Muscle of arm (tissue), 12 donors: Measurements from ENCODE around the gene LRRC52. TPM values are rescaled to one million over a fixed set of nuclear protein-coding genes. Genes with fewer than 3 reads are reported as not detected.
"Not testable (repeated sequence)": the region's sequence is repeated elsewhere in the genome, so short reads cannot be mapped to it uniquely, and the experiment has no call there.

Source experiments
- DNase-seq: peaks from one replicate; pipeline ENCODE4 v3.0.0-alpha.2; 2013
- polyA plus RNA-seq, 12 donors: library from polyadenylated mRNA; unstranded; fragments of 120-200 nt; gene quantifications; one replicate each; pipeline ENCODE4 v1.2.1, GENCODE V29; 2013; ENCODE audit not compliant: insufficient read length in 12 of 12

Gene LRRC52
- polyA plus RNA-seq, 12 donors, result 0.14 to 0.57 (median 0.32) TPM; not detected in 7

- DNase-seq, result no peak
Observed at GRCh38 chr1:165581926-165582325, 38.1 kb downstream of the LRRC52 start.

- no peak for DNase-seq
Observed at GRCh38 chr1:165586398-165586797, 42.6 kb downstream of the LRRC52 start.

GRCh38 chr1:165591391-165591790, 47.6 kb downstream of the LRRC52 start:
- not testable (repeated sequence) for DNase-seq

- peak; percentile 92 for DNase-seq
Observed at GRCh38 chr1:165592945-165593823, 49.4 kb downstream of the LRRC52 start.

GRCh38 chr1:165595246-165595938, 51.6 kb downstream of the LRRC52 start:
- DNase-seq, result peak; percentile 69

- DNase-seq, result peak; percentile 98
Observed at GRCh38 chr1:165597883-165598675, 54.3 kb downstream of the LRRC52 start.

GRCh38 chr1:165598676-165599059, 54.9 kb downstream of the LRRC52 start:
- no peak for DNase-seq

- no peak for DNase-seq
Observed at GRCh38 chr1:165600793-165601192, 57.0 kb downstream of the LRRC52 start.

GRCh38 chr1:165603810-165604209, 60.0 kb downstream of the LRRC52 start:
- no peak for DNase-seq

GRCh38 chr1:165605246-165605645, 61.4 kb downstream of the LRRC52 start:
- no peak for DNase-seq

GRCh38 chr1:165606676-165607075, 62.9 kb downstream of the LRRC52 start:
- not testable (repeated sequence) for DNase-seq

GRCh38 chr1:165610866-165611265, 67.1 kb downstream of the LRRC52 start:
- no peak for DNase-seq

GRCh38 chr1:165612062-165612461, 68.3 kb downstream of the LRRC52 start:
- no peak for DNase-seq

Other genes starting within 250 kb of the LRRC52 start
- 1 to 10 TPM in 9 of 12 donors, under 1 TPM in 1, not detected in 2; 0.81 to 2.3 (median 1.6) TPM for gene LMX1A, start 187.3 kb upstream of the LRRC52 start, polyA plus RNA-seq
- gene RXRG, start 98.9 kb upstream of the LRRC52 start, polyA plus RNA-seq, result 10 to 100 TPM in 11 of 12 donors, not detected in 1; 30.4 to 68.1 (median 56.0) TPM
- 100 to 1,000 TPM in 11 of 12 donors, not detected in 1; 144 to 188 (median 175) TPM for gene MGST3, start 87.2 kb downstream of the LRRC52 start, polyA plus RNA-seq
- 10 to 100 TPM in 11 of 12 donors, not detected in 1; 40.8 to 66.4 (median 53.1) TPM for gene ALDH9A1, start 154.6 kb downstream of the LRRC52 start, polyA plus RNA-seq
- gene TMCO1, start 224.9 kb downstream of the LRRC52 start, polyA plus RNA-seq, result 100 to 1,000 TPM in 1 of 12 donors, 10 to 100 TPM in 10, not detected in 1; 48.6 to 116 (median 59.1) TPM